VCaP (cell line): ENCODE measurements around the gene AADACL4.
A peak's percentile ranks its signal among the peaks of the same experiment; 100 is the strongest.

ENCODE experiments used
- H3K27ac ChIP-seq: fragments of 450-650 bp; 2 replicates; pipeline ENCODE4 v1.5.1; 2017
- TF ChIP-seq, protein P1 (sequence below): fragments of 450-650 bp; conservative IDR thresholded peaks from 2 replicates; pipeline ENCODE4 v1.5.1; 2017; ENCODE audit warnings: mild to moderate bottlenecking, moderate library complexity

AADACL4 gene

GRCh38 chr1:12599657-12600056, 44.2 kb upstream of the AADACL4 start:
- H3K27ac ChIP-seq: peak overlapping the region; percentile 92
- TF ChIP-seq, protein P1, sequence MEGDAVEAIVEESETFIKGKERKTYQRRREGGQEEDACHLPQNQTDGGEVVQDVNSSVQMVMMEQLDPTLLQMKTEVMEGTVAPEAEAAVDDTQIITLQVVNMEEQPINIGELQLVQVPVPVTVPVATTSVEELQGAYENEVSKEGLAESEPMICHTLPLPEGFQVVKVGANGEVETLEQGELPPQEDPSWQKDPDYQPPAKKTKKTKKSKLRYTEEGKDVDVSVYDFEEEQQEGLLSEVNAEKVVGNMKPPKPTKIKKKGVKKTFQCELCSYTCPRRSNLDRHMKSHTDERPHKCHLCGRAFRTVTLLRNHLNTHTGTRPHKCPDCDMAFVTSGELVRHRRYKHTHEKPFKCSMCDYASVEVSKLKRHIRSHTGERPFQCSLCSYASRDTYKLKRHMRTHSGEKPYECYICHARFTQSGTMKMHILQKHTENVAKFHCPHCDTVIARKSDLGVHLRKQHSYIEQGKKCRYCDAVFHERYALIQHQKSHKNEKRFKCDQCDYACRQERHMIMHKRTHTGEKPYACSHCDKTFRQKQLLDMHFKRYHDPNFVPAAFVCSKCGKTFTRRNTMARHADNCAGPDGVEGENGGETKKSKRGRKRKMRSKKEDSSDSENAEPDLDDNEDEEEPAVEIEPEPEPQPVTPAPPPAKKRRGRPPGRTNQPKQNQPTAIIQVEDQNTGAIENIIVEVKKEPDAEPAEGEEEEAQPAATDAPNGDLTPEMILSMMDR: no peak

DNA sequence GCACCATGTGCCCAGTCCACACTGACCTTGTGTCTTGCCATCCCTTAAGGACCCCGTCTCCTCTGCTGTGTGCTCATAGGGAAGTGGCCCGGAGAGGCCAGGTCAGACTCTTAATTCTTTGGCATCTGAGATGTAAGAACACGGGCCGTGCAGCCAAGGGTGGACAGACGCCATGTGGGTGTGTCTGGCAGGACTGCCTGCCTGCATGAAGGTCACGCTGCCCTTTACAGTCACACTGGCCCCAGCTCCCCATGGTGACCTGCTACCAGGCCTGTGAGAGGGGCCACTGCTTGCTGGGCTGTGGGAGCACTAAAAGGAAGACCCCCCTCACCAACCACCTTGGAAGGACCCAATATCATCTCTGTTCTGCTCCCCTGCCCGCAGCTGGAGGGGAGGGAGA, 43.5 kb upstream of the AADACL4 start:
- peak overlapping the region; percentile 92 for H3K27ac ChIP-seq
- TF ChIP-seq, protein P1: no peak

- TF ChIP-seq, protein P1: peak; percentile 34; the same call in 1 of the 2 replicates
- peak overlapping the region; percentile 92; the same call in 1 of the 2 replicates for H3K27ac ChIP-seq
Observed at GRCh38 chr1:12600880-12601633, 42.8 kb upstream of the AADACL4 start.

DNA sequence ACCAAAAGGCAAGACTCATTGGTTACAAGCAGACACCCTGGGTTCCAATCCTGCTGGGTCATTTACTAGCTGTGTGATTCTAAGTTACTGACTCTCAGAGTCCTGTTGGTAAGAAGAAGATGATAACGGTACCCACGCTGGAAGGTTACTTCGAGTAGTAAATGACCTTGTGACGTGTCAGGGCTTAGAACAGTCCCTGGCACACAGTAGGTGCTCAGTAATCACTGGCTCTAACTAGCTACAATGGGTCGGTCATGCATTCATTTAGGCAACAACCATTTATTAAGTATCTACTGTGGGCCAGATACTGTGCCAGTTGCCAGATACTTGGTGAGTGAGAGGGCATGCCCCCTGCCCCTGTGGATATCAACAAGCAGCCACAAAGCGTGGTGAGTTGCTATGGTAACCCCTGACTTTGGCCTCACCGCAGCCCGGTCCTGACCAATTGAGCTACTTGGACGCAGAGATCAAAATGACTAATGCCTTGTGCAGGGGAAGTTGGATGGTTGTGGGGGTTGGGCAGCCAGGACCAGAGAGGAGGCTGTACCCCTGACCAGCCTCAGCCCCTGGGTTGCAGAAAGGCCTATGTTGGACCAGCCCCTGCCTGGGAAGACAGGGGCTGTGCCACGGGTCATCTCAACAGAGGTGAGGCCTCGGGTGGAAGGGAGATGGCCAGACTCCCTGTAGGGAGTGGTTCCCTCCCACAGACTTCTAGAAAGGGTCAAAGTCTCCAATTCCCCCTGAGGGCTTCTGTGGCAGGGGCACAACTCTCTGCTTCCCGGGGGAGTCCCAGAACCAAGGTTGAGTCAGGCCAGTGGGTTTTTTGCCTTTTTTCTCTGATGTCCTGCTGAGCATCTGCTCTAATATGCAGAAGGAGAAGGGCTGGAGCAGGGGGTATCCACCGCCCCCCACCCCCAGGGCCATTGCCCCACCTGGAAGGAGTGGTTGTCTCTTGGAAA, 41.9 kb upstream of the AADACL4 start:
- H3K27ac ChIP-seq: no peak overlapping the region
- TF ChIP-seq, protein P1: no peak

DNA sequence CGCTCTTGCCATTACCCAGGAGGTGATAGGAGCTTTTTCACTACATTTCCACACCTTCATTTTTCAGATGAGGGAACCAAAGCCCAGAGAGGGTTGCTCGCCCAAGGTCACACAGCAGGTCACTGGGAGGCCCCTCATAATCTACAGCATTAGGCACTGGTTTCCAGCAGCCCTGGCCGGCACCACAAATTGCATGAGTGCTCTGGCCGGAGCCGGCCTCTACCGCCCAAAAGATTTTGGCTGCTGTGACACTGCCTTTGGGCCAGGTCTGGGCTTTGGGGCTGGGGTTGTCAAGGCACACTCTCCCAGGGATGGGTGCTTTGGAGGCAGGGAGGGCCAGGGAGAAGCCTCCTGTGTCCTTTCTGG, 41.2 kb upstream of the AADACL4 start:
- TF ChIP-seq, protein P1: no peak
- no peak overlapping the region for H3K27ac ChIP-seq

DNA sequence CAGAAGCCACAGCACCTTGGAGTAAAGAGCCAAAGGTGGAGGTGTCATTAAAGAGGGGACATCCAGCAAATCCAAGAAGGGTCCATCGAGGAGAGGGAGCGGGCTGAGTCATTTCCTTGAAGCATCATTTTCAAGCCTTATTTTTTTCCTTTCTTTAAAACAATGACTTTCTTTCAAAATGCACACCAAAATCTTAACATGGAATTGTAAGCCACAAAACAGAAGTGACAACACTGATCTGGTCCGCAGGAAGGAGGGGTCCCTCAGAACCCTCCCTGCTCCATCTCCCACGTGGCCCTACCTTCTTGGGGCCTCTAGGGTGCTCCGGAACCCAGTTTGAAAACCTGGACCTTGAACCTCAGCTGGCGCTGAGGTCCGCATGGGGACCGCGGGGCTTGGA, 40.7 kb upstream of the AADACL4 start:
- peak overlapping the region; percentile 48 for H3K27ac ChIP-seq
- TF ChIP-seq, protein P1: no peak
